ENCODE data around the gene CX3CL1. TPM values are rescaled to one million over a fixed set of nuclear protein-coding genes. Genes with fewer than 3 reads are reported as not detected.

The CX3CL1 gene
- total and polyA plus RNA-seq, 5 donors from 2014 or later, result 0.15 TPM; not detected in 4

- H3K4me1 ChIP-seq (ENCODE audit: control insufficient read depth, insufficient read depth, low read length, poor library complexity, severe bottlenecking), result no peaks in the 10 kb centered on the region
- no peak overlapping the region for H3K27ac ChIP-seq (ENCODE audit: insufficient read depth, low read length, poor library complexity, severe bottlenecking)
- no peaks in the 10 kb centered on the region for H3K9me3 Mint-ChIP-seq
- H3K4me3 Mint-ChIP-seq, result no peak overlapping the region
- no peaks in the 10 kb centered on the region for H3K9me3 ChIP-seq (ENCODE audit: control insufficient read depth in 2 of 2, low read length in 2 of 2)
- no peak overlapping the region for H3K27ac Mint-ChIP-seq
- no peaks in the 10 kb centered on the region for H3K27me3 ChIP-seq (ENCODE audit: control insufficient read depth, insufficient read depth, low read length)
- no peaks in the 10 kb centered on the region for H3K36me3 ChIP-seq (ENCODE audit: control insufficient read depth, insufficient read depth, low read length)
- H3K4me3 ChIP-seq (ENCODE audit: low read depth, low read length), result no peak overlapping the region
- ATAC-seq (ENCODE audit: low read depth in 2 of 2), result no peak
- H3K27me3 Mint-ChIP-seq, result no peaks in the 10 kb centered on the region
- H3K4me1 Mint-ChIP-seq, result peaks cover 0 to 2% (median 0%) of the 10 kb centered on the region in 4 donors
- H3K36me3 Mint-ChIP-seq, result no peaks in the 10 kb centered on the region
- no peak for DNase-seq
These were observed 12.8 kb downstream of the CX3CL1 start for GRCh38 chr16:57385083-57385482.

- Histone ChIP-seq H3K27ac (ENCODE audit: insufficient read depth, low read length, poor library complexity, severe bottlenecking) (no peak overlapping the region), H3K27me3 (ENCODE audit: control insufficient read depth, insufficient read depth, low read length) (no peaks in the 10 kb centered on the region), H3K36me3 (ENCODE audit: control insufficient read depth, insufficient read depth, low read length) (no peaks in the 10 kb centered on the region), H3K4me1 (ENCODE audit: control insufficient read depth, insufficient read depth, low read length, poor library complexity, severe bottlenecking) (no peaks in the 10 kb centered on the region), H3K4me3 (ENCODE audit: low read depth, low read length) (no peak overlapping the region), H3K9me3 (ENCODE audit: control insufficient read depth in 2 of 2, low read length in 2 of 2) (no peaks in the 10 kb centered on the region)
- H3K36me3 Mint-ChIP-seq, result no peaks in the 10 kb centered on the region
- H3K4me3 Mint-ChIP-seq, result no peak overlapping the region
- ATAC-seq (ENCODE audit: low read depth in 2 of 2) (no peak), DNase-seq (no peak)
- H3K9me3 Mint-ChIP-seq, result no peaks in the 10 kb centered on the region
- peaks cover 0 to 2% (median 0%) of the 10 kb centered on the region in 4 donors for H3K4me1 Mint-ChIP-seq
- H3K27me3 Mint-ChIP-seq, result peaks cover 4% of the 10 kb centered on the region
- peak overlapping the region in 1 of 3 donors; percentile 41 for H3K27ac Mint-ChIP-seq
These were observed 14.2 kb downstream of the CX3CL1 start for GRCh38 chr16:57386381-57386951.

- H3K4me3 Mint-ChIP-seq, result no peak overlapping the region
- Histone ChIP-seq H3K36me3 (ENCODE audit: control insufficient read depth, insufficient read depth, low read length) (no peaks in the 10 kb centered on the region), H3K27ac (ENCODE audit: insufficient read depth, low read length, poor library complexity, severe bottlenecking) (no peak overlapping the region), H3K4me1 (ENCODE audit: control insufficient read depth, insufficient read depth, low read length, poor library complexity, severe bottlenecking) (no peaks in the 10 kb centered on the region), H3K27me3 (ENCODE audit: control insufficient read depth, insufficient read depth, low read length) (no peaks in the 10 kb centered on the region), H3K4me3 (ENCODE audit: low read depth, low read length) (no peak overlapping the region), H3K9me3 (ENCODE audit: control insufficient read depth in 2 of 2, low read length in 2 of 2) (no peaks in the 10 kb centered on the region)
- no peaks in the 10 kb centered on the region for H3K36me3 Mint-ChIP-seq
- no peaks in the 10 kb centered on the region for H3K9me3 Mint-ChIP-seq
- no peak for ATAC-seq (ENCODE audit: low read depth in 2 of 2)
- H3K27ac Mint-ChIP-seq, result peak overlapping the region in 1 of 3 donors; percentile 91
- H3K27me3 Mint-ChIP-seq, result peaks cover 4% of the 10 kb centered on the region
- no peaks in the 10 kb centered on the region for H3K4me1 Mint-ChIP-seq
- no peak for DNase-seq
These were observed 15.5 kb downstream of the CX3CL1 start for GRCh38 chr16:57387598-57388354.

- Mint-ChIP-seq H3K4me3 (no peak overlapping the region), H3K9me3 (no peaks in the 10 kb centered on the region), H3K36me3 (no peaks in the 10 kb centered on the region), H3K27me3 (peaks cover 4% of the 10 kb centered on the region), H3K27ac (peak overlapping the region in 1 of 3 donors; percentile 0), H3K4me1 (no peaks in the 10 kb centered on the region)
- ATAC-seq (ENCODE audit: low read depth in 2 of 2) (no peak), DNase-seq (peak in 1 of 3 donors; percentile 10)
- Histone ChIP-seq H3K4me1 (ENCODE audit: control insufficient read depth, insufficient read depth, low read length, poor library complexity, severe bottlenecking) (no peaks in the 10 kb centered on the region), H3K27ac (ENCODE audit: insufficient read depth, low read length, poor library complexity, severe bottlenecking) (no peak overlapping the region), H3K36me3 (ENCODE audit: control insufficient read depth, insufficient read depth, low read length) (no peaks in the 10 kb centered on the region), H3K4me3 (ENCODE audit: low read depth, low read length) (no peak overlapping the region), H3K9me3 (ENCODE audit: control insufficient read depth in 2 of 2, low read length in 2 of 2) (no peaks in the 10 kb centered on the region), H3K27me3 (ENCODE audit: control insufficient read depth, insufficient read depth, low read length) (no peaks in the 10 kb centered on the region)
These were observed 16.2 kb downstream of the CX3CL1 start for GRCh38 chr16:57388359-57389086.

GRCh38 chr16:57389087-57389468 lies 16.8 kb downstream of the CX3CL1 start:
- Mint-ChIP-seq H3K27ac (no peak overlapping the region), H3K4me1 (no peaks in the 10 kb centered on the region), H3K27me3 (peaks cover 4% of the 10 kb centered on the region), H3K36me3 (no peaks in the 10 kb centered on the region), H3K9me3 (no peaks in the 10 kb centered on the region), H3K4me3 (no peak overlapping the region)
- DNase-seq, result no peak
- no peak for ATAC-seq (ENCODE audit: low read depth in 2 of 2)
- H3K27ac ChIP-seq (ENCODE audit: insufficient read depth, low read length, poor library complexity, severe bottlenecking), result no peak overlapping the region
- no peak overlapping the region for H3K4me3 ChIP-seq (ENCODE audit: low read depth, low read length)
- H3K36me3 ChIP-seq (ENCODE audit: control insufficient read depth, insufficient read depth, low read length), result no peaks in the 10 kb centered on the region
- H3K27me3 ChIP-seq (ENCODE audit: control insufficient read depth, insufficient read depth, low read length), result no peaks in the 10 kb centered on the region
- no peaks in the 10 kb centered on the region for H3K9me3 ChIP-seq (ENCODE audit: control insufficient read depth in 2 of 2, low read length in 2 of 2)
- H3K4me1 ChIP-seq (ENCODE audit: control insufficient read depth, insufficient read depth, low read length, poor library complexity, severe bottlenecking), result no peaks in the 10 kb centered on the region

- H3K27ac Mint-ChIP-seq, result no peak overlapping the region
- no peaks in the 10 kb centered on the region for H3K4me1 Mint-ChIP-seq
- Histone ChIP-seq H3K36me3 (ENCODE audit: control insufficient read depth, insufficient read depth, low read length) (no peaks in the 10 kb centered on the region), H3K27me3 (ENCODE audit: control insufficient read depth, insufficient read depth, low read length) (no peaks in the 10 kb centered on the region), H3K9me3 (ENCODE audit: control insufficient read depth in 2 of 2, low read length in 2 of 2) (no peaks in the 10 kb centered on the region), H3K4me1 (ENCODE audit: control insufficient read depth, insufficient read depth, low read length, poor library complexity, severe bottlenecking) (no peaks in the 10 kb centered on the region), H3K27ac (ENCODE audit: insufficient read depth, low read length, poor library complexity, severe bottlenecking) (no peak overlapping the region), H3K4me3 (ENCODE audit: low read depth, low read length) (no peak overlapping the region)
- ATAC-seq (ENCODE audit: low read depth in 2 of 2), result no peak
- H3K36me3 Mint-ChIP-seq, result no peaks in the 10 kb centered on the region
- H3K4me3 Mint-ChIP-seq, result no peak overlapping the region
- no peak for DNase-seq
- H3K27me3 Mint-ChIP-seq, result peaks cover 4% of the 10 kb centered on the region
- H3K9me3 Mint-ChIP-seq, result no peaks in the 10 kb centered on the region
These were observed 18.5 kb downstream of the CX3CL1 start for GRCh38 chr16:57390636-57391295.

- no peak for DNase-seq
- H3K27ac ChIP-seq (ENCODE audit: insufficient read depth, low read length, poor library complexity, severe bottlenecking), result no peak overlapping the region
- H3K36me3 ChIP-seq (ENCODE audit: control insufficient read depth, insufficient read depth, low read length), result no peaks in the 10 kb centered on the region
These were observed 19.0 kb downstream of the CX3CL1 start for GRCh38 chr16:57391300-57391699.

More at GRCh38 chr16:57391300-57391699, 19.0 kb downstream of the CX3CL1 start:
- Histone ChIP-seq H3K27me3 (ENCODE audit: control insufficient read depth, insufficient read depth, low read length) (no peaks in the 10 kb centered on the region), H3K4me3 (ENCODE audit: low read depth, low read length) (no peak overlapping the region), H3K9me3 (ENCODE audit: control insufficient read depth in 2 of 2, low read length in 2 of 2) (no peaks in the 10 kb centered on the region), H3K4me1 (ENCODE audit: control insufficient read depth, insufficient read depth, low read length, poor library complexity, severe bottlenecking) (no peaks in the 10 kb centered on the region)
- no peak for ATAC-seq (ENCODE audit: low read depth in 2 of 2)
- no peak overlapping the region for H3K4me3 Mint-ChIP-seq
- no peaks in the 10 kb centered on the region for H3K9me3 Mint-ChIP-seq
- H3K4me1 Mint-ChIP-seq, result no peaks in the 10 kb centered on the region
- H3K27ac Mint-ChIP-seq, result no peak overlapping the region
- peaks cover 7% of the 10 kb centered on the region for H3K27me3 Mint-ChIP-seq
- H3K36me3 Mint-ChIP-seq, result no peaks in the 10 kb centered on the region

Data from CD4-positive, CD25-positive, alpha-beta regulatory T cell (primary cell).